DOHH2 (cell line): ENCODE measurements around the gene ACSF3.

Experiments used
- CTCF ChIP-seq: fragments of 200-600 bp; sonication (generic); IDR thresholded peaks from one replicate; pipeline ENCODE4 v1.5.1; 2014; ENCODE audit warnings: antibody characterized with exemption, mild to moderate bottlenecking, low read depth, low read length; ENCODE audit not compliant: poor library complexity, severe bottlenecking
- EZH2phosphoT487 ChIP-seq: fragments of 200-600 bp; sonication (generic); IDR thresholded peaks from 2 replicates; pipeline ENCODE4 v1.6.1; 2017; ENCODE audit warnings: borderline replicate concordance, mild to moderate bottlenecking, antibody characterized with exemption, low read length, moderate library complexity, mixed read lengths

GRCh38 chr16:89073346-89074071, 20.1 kb upstream of the ACSF3 start:
- TF ChIP-seq CTCF (no peak), EZH2phosphoT487 (no peak)
